ENCODE measurements around the gene E2F7.

E2F7 gene

DNA sequence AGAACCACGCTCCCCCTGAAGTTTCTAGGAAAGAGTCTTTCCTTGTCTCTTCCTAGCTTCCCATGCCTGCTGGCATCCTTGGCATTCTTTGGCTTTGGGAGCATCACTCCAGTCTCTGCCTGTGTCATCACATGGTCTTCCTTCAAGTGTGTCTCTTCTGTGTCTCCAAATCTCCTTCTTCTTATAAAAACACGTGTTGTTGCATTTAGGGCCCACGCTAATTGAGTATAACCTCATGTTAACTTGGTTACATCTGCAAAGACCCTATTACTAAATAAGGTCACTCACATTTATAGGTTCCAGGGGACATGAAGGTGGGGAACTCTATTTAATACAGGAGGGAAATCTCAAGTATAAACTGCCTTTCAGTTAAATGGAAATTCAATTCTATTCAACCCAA, 63.0 kb downstream of the E2F7 start:
- POLR2A ChIA-PET, result no interaction called here

More for the DNA sequence above, 63.0 kb downstream of the E2F7 start:
- Histone ChIP-seq H3K36me3 (ENCODE audit: control insufficient read depth in 2 of 2, insufficient read depth in 1 of 2, low read length in 2 of 2) (no peaks in the 10 kb centered on the region), H3K4me1 (ENCODE audit: control insufficient read depth, insufficient read depth, low read length) (no peaks in the 10 kb centered on the region), H3K27ac (ENCODE audit: extremely low read depth, low read depth, low read length) (no peak overlapping the region), H3K4me3 (ENCODE audit: low read depth, low read length) (no peak overlapping the region), H3K9me3 (ENCODE audit: control insufficient read depth, insufficient read depth, low read depth, low read length) (no peaks in the 10 kb centered on the region)
- TF ChIP-seq ZNF221 (tag by site-specific recombination; IDR thresholded peaks at IDR 0.05; ENCODE audit: borderline replicate concordance) (no peak), ZNF785 (tag by site-specific recombination; IDR thresholded peaks at IDR 0.05) (no peak), ZNF76 (tag by site-specific recombination; IDR thresholded peaks at IDR 0.05; ENCODE audit: borderline replicate concordance, low read depth) (no peak), ZSCAN30 (tag by site-specific recombination; IDR thresholded peaks at IDR 0.05) (no peak), ZNF791 (tag by site-specific recombination; IDR thresholded peaks at IDR 0.05) (no peak), EGR2 (tag by site-specific recombination; IDR thresholded peaks at IDR 0.05; ENCODE audit: low read depth) (no peak), KLF9 (tag by site-specific recombination; IDR thresholded peaks at IDR 0.05; ENCODE audit: low read depth) (no peak), ZNF501 (tag by site-specific recombination; IDR thresholded peaks at IDR 0.05) (no peak), ZNF629 (tag by site-specific recombination; IDR thresholded peaks at IDR 0.05) (no peak), ZNF544 (tag by site-specific recombination; IDR thresholded peaks at IDR 0.05) (no peak)
- TF ChIP-seq, protein P1, sequence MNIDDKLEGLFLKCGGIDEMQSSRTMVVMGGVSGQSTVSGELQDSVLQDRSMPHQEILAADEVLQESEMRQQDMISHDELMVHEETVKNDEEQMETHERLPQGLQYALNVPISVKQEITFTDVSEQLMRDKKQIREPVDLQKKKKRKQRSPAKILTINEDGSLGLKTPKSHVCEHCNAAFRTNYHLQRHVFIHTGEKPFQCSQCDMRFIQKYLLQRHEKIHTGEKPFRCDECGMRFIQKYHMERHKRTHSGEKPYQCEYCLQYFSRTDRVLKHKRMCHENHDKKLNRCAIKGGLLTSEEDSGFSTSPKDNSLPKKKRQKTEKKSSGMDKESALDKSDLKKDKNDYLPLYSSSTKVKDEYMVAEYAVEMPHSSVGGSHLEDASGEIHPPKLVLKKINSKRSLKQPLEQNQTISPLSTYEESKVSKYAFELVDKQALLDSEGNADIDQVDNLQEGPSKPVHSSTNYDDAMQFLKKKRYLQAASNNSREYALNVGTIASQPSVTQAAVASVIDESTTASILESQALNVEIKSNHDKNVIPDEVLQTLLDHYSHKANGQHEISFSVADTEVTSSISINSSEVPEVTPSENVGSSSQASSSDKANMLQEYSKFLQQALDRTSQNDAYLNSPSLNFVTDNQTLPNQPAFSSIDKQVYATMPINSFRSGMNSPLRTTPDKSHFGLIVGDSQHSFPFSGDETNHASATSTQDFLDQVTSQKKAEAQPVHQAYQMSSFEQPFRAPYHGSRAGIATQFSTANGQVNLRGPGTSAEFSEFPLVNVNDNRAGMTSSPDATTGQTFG (tag by site-specific recombination; IDR thresholded peaks at IDR 0.05; ENCODE audit: borderline replicate concordance), result no peak
- TF ChIP-seq, protein P2, sequence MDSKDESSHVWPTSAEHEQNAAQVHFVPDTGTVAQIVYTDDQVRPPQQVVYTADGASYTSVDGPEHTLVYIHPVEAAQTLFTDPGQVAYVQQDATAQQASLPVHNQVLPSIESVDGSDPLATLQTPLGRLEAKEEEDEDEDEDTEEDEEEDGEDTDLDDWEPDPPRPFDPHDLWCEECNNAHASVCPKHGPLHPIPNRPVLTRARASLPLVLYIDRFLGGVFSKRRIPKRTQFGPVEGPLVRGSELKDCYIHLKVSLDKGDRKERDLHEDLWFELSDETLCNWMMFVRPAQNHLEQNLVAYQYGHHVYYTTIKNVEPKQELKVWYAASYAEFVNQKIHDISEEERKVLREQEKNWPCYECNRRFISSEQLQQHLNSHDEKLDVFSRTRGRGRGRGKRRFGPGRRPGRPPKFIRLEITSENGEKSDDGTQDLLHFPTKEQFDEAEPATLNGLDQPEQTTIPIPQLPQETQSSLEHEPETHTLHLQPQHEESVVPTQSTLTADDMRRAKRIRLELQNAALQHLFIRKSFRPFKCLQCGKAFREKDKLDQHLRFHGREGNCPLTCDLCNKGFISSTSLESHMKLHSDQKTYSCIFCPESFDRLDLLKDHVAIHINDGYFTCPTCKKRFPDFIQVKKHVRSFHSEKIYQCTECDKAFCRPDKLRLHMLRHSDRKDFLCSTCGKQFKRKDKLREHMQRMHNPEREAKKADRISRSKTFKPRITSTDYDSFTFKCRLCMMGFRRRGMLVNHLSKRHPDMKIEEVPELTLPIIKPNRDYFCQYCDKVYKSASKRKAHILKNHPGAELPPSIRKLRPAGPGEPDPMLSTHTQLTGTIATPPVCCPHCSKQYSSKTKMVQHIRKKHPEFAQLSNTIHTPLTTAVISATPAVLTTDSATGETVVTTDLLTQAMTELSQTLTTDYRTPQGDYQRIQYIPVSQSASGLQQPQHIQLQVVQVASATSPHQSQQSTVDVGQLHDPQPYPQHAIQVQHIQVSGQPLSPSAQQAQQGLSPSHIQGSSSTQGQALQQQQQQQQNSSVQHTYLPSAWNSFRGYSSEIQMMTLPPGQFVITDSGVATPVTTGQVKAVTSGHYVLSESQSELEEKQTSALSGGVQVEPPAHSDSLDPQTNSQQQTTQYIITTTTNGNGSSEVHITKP (tag by site-specific recombination; IDR thresholded peaks at IDR 0.05), result no peak
- TF ChIP-seq, protein P3, sequence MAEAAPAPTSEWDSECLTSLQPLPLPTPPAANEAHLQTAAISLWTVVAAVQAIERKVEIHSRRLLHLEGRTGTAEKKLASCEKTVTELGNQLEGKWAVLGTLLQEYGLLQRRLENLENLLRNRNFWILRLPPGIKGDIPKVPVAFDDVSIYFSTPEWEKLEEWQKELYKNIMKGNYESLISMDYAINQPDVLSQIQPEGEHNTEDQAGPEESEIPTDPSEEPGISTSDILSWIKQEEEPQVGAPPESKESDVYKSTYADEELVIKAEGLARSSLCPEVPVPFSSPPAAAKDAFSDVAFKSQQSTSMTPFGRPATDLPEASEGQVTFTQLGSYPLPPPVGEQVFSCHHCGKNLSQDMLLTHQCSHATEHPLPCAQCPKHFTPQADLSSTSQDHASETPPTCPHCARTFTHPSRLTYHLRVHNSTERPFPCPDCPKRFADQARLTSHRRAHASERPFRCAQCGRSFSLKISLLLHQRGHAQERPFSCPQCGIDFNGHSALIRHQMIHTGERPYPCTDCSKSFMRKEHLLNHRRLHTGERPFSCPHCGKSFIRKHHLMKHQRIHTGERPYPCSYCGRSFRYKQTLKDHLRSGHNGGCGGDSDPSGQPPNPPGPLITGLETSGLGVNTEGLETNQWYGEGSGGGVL (tag by site-specific recombination; IDR thresholded peaks at IDR 0.05), result no peak
- TF ChIP-seq, protein P4, sequence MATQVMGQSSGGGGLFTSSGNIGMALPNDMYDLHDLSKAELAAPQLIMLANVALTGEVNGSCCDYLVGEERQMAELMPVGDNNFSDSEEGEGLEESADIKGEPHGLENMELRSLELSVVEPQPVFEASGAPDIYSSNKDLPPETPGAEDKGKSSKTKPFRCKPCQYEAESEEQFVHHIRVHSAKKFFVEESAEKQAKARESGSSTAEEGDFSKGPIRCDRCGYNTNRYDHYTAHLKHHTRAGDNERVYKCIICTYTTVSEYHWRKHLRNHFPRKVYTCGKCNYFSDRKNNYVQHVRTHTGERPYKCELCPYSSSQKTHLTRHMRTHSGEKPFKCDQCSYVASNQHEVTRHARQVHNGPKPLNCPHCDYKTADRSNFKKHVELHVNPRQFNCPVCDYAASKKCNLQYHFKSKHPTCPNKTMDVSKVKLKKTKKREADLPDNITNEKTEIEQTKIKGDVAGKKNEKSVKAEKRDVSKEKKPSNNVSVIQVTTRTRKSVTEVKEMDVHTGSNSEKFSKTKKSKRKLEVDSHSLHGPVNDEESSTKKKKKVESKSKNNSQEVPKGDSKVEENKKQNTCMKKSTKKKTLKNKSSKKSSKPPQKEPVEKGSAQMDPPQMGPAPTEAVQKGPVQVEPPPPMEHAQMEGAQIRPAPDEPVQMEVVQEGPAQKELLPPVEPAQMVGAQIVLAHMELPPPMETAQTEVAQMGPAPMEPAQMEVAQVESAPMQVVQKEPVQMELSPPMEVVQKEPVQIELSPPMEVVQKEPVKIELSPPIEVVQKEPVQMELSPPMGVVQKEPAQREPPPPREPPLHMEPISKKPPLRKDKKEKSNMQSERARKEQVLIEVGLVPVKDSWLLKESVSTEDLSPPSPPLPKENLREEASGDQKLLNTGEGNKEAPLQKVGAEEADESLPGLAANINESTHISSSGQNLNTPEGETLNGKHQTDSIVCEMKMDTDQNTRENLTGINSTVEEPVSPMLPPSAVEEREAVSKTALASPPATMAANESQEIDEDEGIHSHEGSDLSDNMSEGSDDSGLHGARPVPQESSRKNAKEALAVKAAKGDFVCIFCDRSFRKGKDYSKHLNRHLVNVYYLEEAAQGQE (tag by site-specific recombination; IDR thresholded peaks at IDR 0.05), result no peak
- CTCF ChIA-PET, result no interaction called here
